ENCODE results near the gene CLEC3B.

Gene CLEC3B

DNA sequence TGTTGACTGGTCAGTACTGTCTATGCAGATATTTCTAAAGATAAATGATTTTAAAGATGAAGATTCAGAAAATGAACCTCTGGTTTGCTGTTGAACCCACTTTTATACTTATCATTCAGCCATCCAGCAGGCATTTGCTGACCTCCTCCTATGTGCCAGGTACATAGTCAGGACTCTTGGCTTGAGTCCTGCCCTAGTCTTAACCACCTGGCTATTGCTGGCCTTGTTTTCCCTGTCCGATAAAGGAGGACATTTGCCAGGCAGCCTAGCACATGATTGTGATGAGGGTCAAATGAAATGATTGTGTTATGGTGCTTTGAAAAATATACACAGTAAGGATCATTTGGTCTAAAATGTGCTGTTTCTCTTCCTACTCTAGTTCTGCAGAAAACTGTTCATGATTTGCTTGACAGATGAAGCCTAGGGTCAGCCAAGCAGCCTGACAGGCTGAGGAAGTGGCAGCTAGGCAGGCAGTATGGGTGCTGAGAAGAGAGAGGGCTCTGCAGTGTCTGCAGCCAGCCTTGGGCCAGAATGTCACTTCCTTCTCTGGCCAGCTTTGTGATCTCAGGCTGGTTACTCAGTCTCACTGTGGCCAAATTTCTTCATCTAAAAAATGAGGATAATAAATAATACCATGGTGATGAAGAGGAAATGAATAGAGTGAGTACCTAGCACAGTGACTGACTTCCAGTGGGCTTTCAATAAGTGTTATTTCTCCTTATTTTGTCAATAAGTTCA, 36.3 kb upstream of the CLEC3B start:
- peaks cover 2% of the 10 kb centered on the region; the same call in 1 of the 2 replicates for H4K20me1 ChIP-seq (ENCODE audit: control insufficient read depth, insufficient read depth, low read depth, low read length)

GRCh38 chr3:44991326-44991725, 34.8 kb upstream of the CLEC3B start:
- 0 out of 2 replicates have a peak, but pooled peaks cover 2% of the 10 kb centered on the region for H3F3A ChIP-seq (ENCODE audit: control insufficient read depth, insufficient read depth)
- H3K79me2 ChIP-seq (ENCODE audit: control insufficient read depth, low read length) = peaks cover 59% of the 10 kb centered on the region
- H3K36me3 ChIP-seq (ENCODE audit: control insufficient read depth, low read length) = peaks cover 68% of the 10 kb centered on the region
- H4K20me1 ChIP-seq (ENCODE audit: control insufficient read depth, insufficient read depth, low read depth, low read length) = no peaks in the 10 kb centered on the region; the same call in 1 of the 2 replicates
- no peaks in the 10 kb centered on the region for H3K4me1 ChIP-seq (ENCODE audit: control insufficient read depth, low read length)
- H3K4me2 ChIP-seq (ENCODE audit: low read length) = no peak overlapping the region
- H3K27me3 ChIP-seq (ENCODE audit: control insufficient read depth, low read length) = no peaks in the 10 kb centered on the region
- no peaks in the 10 kb centered on the region for H3K9me3 ChIP-seq (ENCODE audit: control insufficient read depth, insufficient read depth, low read length)
- H3K27ac ChIP-seq (ENCODE audit: low read depth, low read length) = no peak overlapping the region
- no peaks in the 10 kb centered on the region for H3K9me2 ChIP-seq (replicated peaks; ENCODE audit: control insufficient read depth, low read length)
- H3K4me3 ChIP-seq (ENCODE audit: low read length) = no peak overlapping the region
- TF ChIP-seq, protein P1, sequence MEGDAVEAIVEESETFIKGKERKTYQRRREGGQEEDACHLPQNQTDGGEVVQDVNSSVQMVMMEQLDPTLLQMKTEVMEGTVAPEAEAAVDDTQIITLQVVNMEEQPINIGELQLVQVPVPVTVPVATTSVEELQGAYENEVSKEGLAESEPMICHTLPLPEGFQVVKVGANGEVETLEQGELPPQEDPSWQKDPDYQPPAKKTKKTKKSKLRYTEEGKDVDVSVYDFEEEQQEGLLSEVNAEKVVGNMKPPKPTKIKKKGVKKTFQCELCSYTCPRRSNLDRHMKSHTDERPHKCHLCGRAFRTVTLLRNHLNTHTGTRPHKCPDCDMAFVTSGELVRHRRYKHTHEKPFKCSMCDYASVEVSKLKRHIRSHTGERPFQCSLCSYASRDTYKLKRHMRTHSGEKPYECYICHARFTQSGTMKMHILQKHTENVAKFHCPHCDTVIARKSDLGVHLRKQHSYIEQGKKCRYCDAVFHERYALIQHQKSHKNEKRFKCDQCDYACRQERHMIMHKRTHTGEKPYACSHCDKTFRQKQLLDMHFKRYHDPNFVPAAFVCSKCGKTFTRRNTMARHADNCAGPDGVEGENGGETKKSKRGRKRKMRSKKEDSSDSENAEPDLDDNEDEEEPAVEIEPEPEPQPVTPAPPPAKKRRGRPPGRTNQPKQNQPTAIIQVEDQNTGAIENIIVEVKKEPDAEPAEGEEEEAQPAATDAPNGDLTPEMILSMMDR (IDR thresholded peaks at IDR 0.05; ENCODE audit: low read depth, low read length, poor library complexity, severe bottlenecking) = no peak

More for the DNA sequence above, 36.3 kb upstream of the CLEC3B start:
- Histone ChIP-seq H3K79me2 (ENCODE audit: control insufficient read depth, low read length) (peaks cover 68% of the 10 kb centered on the region), H3K9me3 (ENCODE audit: control insufficient read depth, insufficient read depth, low read length) (no peaks in the 10 kb centered on the region), H3K4me3 (ENCODE audit: low read length) (no peak overlapping the region), H3K9me2 (replicated peaks; ENCODE audit: control insufficient read depth, low read length) (no peaks in the 10 kb centered on the region), H3K27ac (ENCODE audit: low read depth, low read length) (no peak overlapping the region), H3K27me3 (ENCODE audit: control insufficient read depth, low read length) (no peaks in the 10 kb centered on the region), H3K4me1 (ENCODE audit: control insufficient read depth, low read length) (no peaks in the 10 kb centered on the region), H3K4me2 (ENCODE audit: low read length) (no peak overlapping the region), H3F3A (ENCODE audit: control insufficient read depth, insufficient read depth) (0 out of 2 replicates have a peak, but pooled peaks cover 2% of the 10 kb centered on the region), H3K36me3 (ENCODE audit: control insufficient read depth, low read length) (peaks cover 59% of the 10 kb centered on the region)
- no peak for TF ChIP-seq EZH2phosphoT487 (IDR thresholded peaks at IDR 0.05; ENCODE audit: borderline replicate concordance, low read length)
- TF ChIP-seq, protein P1 (IDR thresholded peaks at IDR 0.05; ENCODE audit: low read depth, low read length, poor library complexity, severe bottlenecking) = no peak

DNA sequence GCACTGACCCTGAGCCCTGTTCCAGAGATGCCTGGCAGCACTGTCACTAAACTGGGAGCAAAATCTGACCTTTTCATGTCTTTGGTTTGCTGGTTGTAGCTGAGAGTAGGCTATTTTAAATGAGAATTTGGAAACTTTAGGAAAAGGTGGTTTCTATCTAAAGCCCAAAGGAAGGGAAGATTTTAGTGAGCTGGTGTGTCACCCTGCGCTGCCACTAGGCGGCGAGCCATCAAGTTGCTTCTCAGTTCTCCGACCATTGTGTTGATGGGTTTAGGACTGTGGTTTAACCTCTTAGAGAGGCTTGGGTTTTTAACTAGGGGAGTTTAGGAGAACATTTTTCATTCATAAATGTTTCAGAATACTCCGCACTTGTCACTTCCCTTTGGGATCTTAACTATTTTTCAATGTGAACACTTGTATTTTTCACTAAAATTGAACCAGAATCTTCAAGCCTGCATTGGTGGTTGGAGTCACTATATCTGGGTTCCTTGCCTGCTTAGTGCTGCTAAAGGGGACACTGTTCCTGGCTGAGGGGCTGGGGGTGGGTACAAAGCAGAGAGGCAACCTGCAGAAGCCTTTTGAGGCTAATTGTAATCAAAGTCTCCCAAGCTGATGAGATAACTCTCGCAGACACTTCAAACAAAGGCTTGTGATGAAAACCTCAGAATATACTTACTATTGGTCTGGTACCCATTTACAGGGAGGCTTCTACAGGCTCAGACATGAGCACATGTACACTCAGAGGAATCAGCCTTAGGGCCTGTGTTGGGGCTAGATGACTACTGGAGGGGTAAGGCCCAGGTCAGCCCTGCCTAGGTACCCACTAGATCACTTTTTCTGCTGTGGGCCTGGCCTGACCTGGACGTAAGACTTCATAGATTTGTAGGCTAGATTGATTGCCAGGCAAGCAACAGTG, 33.3 kb upstream of the CLEC3B start:
- H3K9me2 ChIP-seq (replicated peaks; ENCODE audit: control insufficient read depth, low read length) = no peaks in the 10 kb centered on the region
- TF ChIP-seq EZH2phosphoT487 (IDR thresholded peaks at IDR 0.05; ENCODE audit: borderline replicate concordance, low read length) = no peak
- TF ChIP-seq, protein P1 (IDR thresholded peaks at IDR 0.05; ENCODE audit: low read depth, low read length, poor library complexity, severe bottlenecking) = peak; percentile 78
- no peaks in the 10 kb centered on the region for H3K9me3 ChIP-seq (ENCODE audit: control insufficient read depth, insufficient read depth, low read length)
- H3K79me2 ChIP-seq (ENCODE audit: control insufficient read depth, low read length) = peaks cover 45% of the 10 kb centered on the region
- no peaks in the 10 kb centered on the region for H3K4me1 ChIP-seq (ENCODE audit: control insufficient read depth, low read length)
- no peaks in the 10 kb centered on the region; the same call in 1 of the 2 replicates for H4K20me1 ChIP-seq (ENCODE audit: control insufficient read depth, insufficient read depth, low read depth, low read length)
- H3K4me2 ChIP-seq (ENCODE audit: low read length) = no peak overlapping the region
- no peaks in the 10 kb centered on the region for H3F3A ChIP-seq (ENCODE audit: control insufficient read depth, insufficient read depth)
- peaks cover 81% of the 10 kb centered on the region for H3K36me3 ChIP-seq (ENCODE audit: control insufficient read depth, low read length)
- no peaks in the 10 kb centered on the region for H3K27me3 ChIP-seq (ENCODE audit: control insufficient read depth, low read length)
- no peak overlapping the region for H3K27ac ChIP-seq (ENCODE audit: low read depth, low read length)
- no peak overlapping the region for H3K4me3 ChIP-seq (ENCODE audit: low read length)
